Heart left ventricle (tissue), 16 donors: ENCODE data around the gene RNF187. TPM values are rescaled to one million over a fixed set of nuclear protein-coding genes. Genes with fewer than 3 reads are reported as not detected.

Source experiments
- ATAC-seq, 4 donors: fragments of 200-7000 bp; cut with Tn5 transposase; one replicate each; pipeline ENCODE4 v1.9.1; 2020 to 2022; ENCODE audit warnings: moderate library complexity in 4 of 4, mild to moderate bottlenecking in 3 of 4, moderate number of reproducible peaks in 1 of 4
- DNase-seq, 5 donors: peaks; one replicate each; pipeline ENCODE4 v3.0.0-alpha.2; 2020
- H3K27ac ChIP-seq, 12 donors: fragments of 200-600 bp; sonication (generic) in 4 of 12; one replicate each; pipeline versions ENCODE4 v1.5.0 to v1.8.0; 2016 to 2022; ENCODE audit warnings: mild to moderate bottlenecking in 2 of 12
- H3K27me3 ChIP-seq, 9 donors: fragments of 200-600 bp; sonication (generic) in 2 of 9; one replicate each; pipeline versions ENCODE4 v1.5.1 to v1.8.0; 2016 to 2022; ENCODE audit warnings: mild to moderate bottlenecking in 3 of 9
- H3K36me3 ChIP-seq, 9 donors: fragments of 200-600 bp; sonication (generic) in 2 of 9; one replicate each; pipeline versions ENCODE4 v1.5.0 to v1.8.0; 2018 to 2022; ENCODE audit warnings: mild to moderate bottlenecking in 2 of 9
- H3K4me1 ChIP-seq, 12 donors: fragments of 200-600 bp; sonication (generic) in 4 of 12; one replicate each; pipeline versions ENCODE4 v1.5.0 to v1.8.0; 2016 to 2022; ENCODE audit warnings: mild to moderate bottlenecking in 3 of 12
- H3K4me3 ChIP-seq, 12 donors: fragments of 200-600 bp; sonication (generic) in 4 of 12; one replicate each; pipeline versions ENCODE4 v1.5.0 to v1.8.0; 2017 to 2022; ENCODE audit warnings: mild to moderate bottlenecking in 9 of 12, moderate library complexity in 4 of 12
- H3K9me3 ChIP-seq, 12 donors: fragments of 200-600 bp; sonication (generic) in 4 of 12; one replicate each; pipeline versions ENCODE4 v1.5.0 to v1.8.0; 2016 to 2022; ENCODE audit warnings: mild to moderate bottlenecking in 1 of 12
- POLR2A ChIP-seq, 2 donors: fragments of 450-650 bp; IDR thresholded peaks; one replicate each; pipeline ENCODE4 v1.6.1; 2017; ENCODE audit warnings: antibody characterized with exemption in 2 of 2, mild to moderate bottlenecking in 2 of 2, moderate library complexity in 2 of 2
- WGBS, 4 donors: extraction: QIAGEN DNeasy Blood & Tissue Kit in 2 of 4; methylation state at CpG; one replicate each; pipeline versions ENCODE4 v1.1.5 to v1.1.7; 2013 to 2018; 5-methylcytosine and 5-hydroxymethylcytosine counted together
- intact Hi-C, 10 donors: fragments of 100-400 bp; cut with DNase I; formaldehyde crosslinking; loops; one replicate each; pipeline versions ENCODE4 v1.11.1 to v1.14.2; 2022
- long read RNA-seq, 3 donors: library from polyadenylated mRNA; unstranded; transcript quantifications; one replicate each; pipeline ENCODE4 v2.0.0, GENCODE V29; 2020 to 2021
- polyA plus RNA-seq, 2 donors: library from polyadenylated mRNA; stranded (reverse); fragments of 200-250 nt; gene quantifications; one replicate each; pipeline ENCODE4 v1.2.3, GENCODE V29; 2013
- total RNA-seq, 9 donors: library from RNA; depleted of rRNA in 2 of 9; stranded (reverse); fragments of >200 nt in 2 of 9; fragmentation: NEBNext Ultra II Directional in 3 of 9; extraction: Animal tissue kit (Norgen Biotek cat#: 25700) in 3 of 9; gene quantifications; one replicate each; pipeline versions ENCODE4 v1.1.0 to v1.2.4, GENCODE V29; 2016 to 2023
- TF ChIP-seq, protein P1 (sequence below), 12 donors: fragments of 200-600 bp; sonication (generic) in 4 of 12; IDR thresholded peaks; one replicate each; pipeline versions ENCODE4 v1.5.0 to v1.8.0; 2018 to 2022; ENCODE audit warnings: antibody characterized with exemption in 12 of 12, mild to moderate bottlenecking in 5 of 12
- donor health status: ischemic (EF 13 %, LVEDD 7.1; RV severe dilation, severe dysfunction).
- donor health status: healthy with polysubstance abuse.
- donor health status: DM: no; HTN: yes; CAD: no.
- donor health status: DM: no; HTN: no; CAD: no.
- donor health status: ischemic (EF 25% LVEDD 6.9; RV normal size, moderate dysfunction).
- donor health status: ischemic (EF 25% LVEDD 5.7; RV mildly dilated, moderate dysfunction).
- donor health status: healthy.
- donor health status: DM: yes; HTN: yes; CAD: no.
- donor health status: ischemic (EF 35%, LVEDD 5.7; RV mildly dilated, moderate dysfunction).
- donor health status: nonischemic (EF 11% LVEDD 7.7; RV severe dilation, severe dysfunction).
- donor health status: DM: yes; HTN: yes; CAD: no.
- donor health status: PGD.
- donor health status: ischemic (EF 29% LVEDD 5.4; RV normal size, mild dysfunction).
- donor health status: nonischemic (EF 23%, LVEDD 6.1; RV moderate dilation, normal function).

RNF187 gene
- total RNA-seq (10 to 100 TPM; 37.2 to 96.3 (median 76.6) TPM), polyA plus RNA-seq (10 to 100 TPM; 26.1 to 48.9 TPM)
- long read RNA-seq, donor 1, transcript RNF187-201 (4 exons, 3,017 nt) = major isoform, 234 of 305 reads
- long read RNA-seq, donor 1, partial matches to known transcripts = 4 of 305 reads
- long read RNA-seq, donor 1, other reads (novel, unspliced or antisense) = 67 of 305 reads
- long read RNA-seq, donor 2, transcript RNF187-201 (4 exons, 3,017 nt) = major isoform, 5 of 36 reads
- long read RNA-seq, donor 2, partial matches to known transcripts = 2 of 36 reads
- long read RNA-seq, donor 2, other reads (novel, unspliced or antisense) = 29 of 36 reads
- long read RNA-seq, donor 3, transcript RNF187-201 (4 exons, 3,017 nt) = major isoform, 139 of 181 reads
- long read RNA-seq, donor 3, partial matches to known transcripts = 4 of 181 reads
- long read RNA-seq, donor 3, other reads (novel, unspliced or antisense) = 38 of 181 reads

DNA sequence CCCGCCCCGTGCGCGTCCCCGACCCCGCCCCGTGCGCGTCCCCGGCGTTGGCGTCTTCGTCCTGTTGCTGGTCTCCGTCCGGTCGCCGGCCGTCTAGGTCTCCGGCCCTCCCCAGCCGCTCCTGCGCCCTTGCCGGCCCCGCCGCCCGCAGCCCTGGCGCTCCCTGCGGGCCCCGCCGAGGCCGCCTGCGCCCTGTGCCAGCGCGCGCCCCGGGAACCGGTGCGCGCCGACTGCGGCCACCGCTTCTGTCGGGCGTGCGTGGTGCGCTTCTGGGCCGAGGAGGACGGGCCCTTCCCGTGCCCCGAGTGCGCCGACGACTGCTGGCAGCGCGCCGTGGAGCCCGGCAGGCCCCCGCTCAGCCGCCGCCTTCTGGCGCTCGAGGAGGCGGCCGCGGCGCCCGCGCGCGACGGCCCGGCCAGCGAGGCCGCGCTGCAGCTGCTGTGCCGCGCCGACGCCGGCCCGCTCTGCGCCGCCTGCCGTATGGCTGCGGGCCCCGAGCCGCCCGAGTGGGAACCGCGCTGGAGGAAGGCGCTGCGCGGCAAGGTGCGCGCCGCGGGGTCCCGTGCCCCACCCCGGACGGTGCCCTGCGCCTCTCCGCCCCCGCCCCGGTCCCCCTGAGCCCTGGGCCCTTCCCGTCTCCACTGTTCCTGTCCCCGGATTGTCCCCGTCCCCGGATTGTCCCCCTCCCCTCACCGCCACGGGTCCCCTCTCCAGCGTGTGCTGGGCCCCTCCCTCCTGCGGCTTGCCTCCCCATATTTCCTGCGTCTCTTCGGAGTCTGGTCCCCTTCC lies at the start of gene RNF187:
Gene RNF187, plus strand, starts transcription at position 47 of the 789 bp plus-strand sequence.
- WGBS, 4 donors = 0 to 3% (median 1%) methylated on average over 8 to 113 of the region's 113 CpGs
- H3K27me3 ChIP-seq = no peaks in the 10 kb centered on the region
- H3K36me3 ChIP-seq = peaks cover 0 to 32% (median 16%) of the 10 kb centered on the region in 9 donors
- intact Hi-C loops = loop anchor here in 1 of 10 donors (2.0 kb wide), 1 partner anchor 29 kb away; a partner anchor contains a TSS
- peak; percentile 90 to 97 (median 93) for DNase-seq
- H3K9me3 ChIP-seq = no peaks in the 10 kb centered on the region
- ATAC-seq = peak; percentile 84 to 94 (median 92)
- no peak for TF ChIP-seq POLR2A (IDR thresholded peaks at IDR 0.05)
- TF ChIP-seq, protein P1, sequence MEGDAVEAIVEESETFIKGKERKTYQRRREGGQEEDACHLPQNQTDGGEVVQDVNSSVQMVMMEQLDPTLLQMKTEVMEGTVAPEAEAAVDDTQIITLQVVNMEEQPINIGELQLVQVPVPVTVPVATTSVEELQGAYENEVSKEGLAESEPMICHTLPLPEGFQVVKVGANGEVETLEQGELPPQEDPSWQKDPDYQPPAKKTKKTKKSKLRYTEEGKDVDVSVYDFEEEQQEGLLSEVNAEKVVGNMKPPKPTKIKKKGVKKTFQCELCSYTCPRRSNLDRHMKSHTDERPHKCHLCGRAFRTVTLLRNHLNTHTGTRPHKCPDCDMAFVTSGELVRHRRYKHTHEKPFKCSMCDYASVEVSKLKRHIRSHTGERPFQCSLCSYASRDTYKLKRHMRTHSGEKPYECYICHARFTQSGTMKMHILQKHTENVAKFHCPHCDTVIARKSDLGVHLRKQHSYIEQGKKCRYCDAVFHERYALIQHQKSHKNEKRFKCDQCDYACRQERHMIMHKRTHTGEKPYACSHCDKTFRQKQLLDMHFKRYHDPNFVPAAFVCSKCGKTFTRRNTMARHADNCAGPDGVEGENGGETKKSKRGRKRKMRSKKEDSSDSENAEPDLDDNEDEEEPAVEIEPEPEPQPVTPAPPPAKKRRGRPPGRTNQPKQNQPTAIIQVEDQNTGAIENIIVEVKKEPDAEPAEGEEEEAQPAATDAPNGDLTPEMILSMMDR (IDR thresholded peaks at IDR 0.05) = peak in 1 of 12 donors; percentile 6
- H3K4me3 ChIP-seq = peak within 1 kb of the TSS; percentile 66 to 99 (median 74)
- H3K27ac ChIP-seq = peak within 1 kb of the TSS; percentile 97 to 100 (median 100)
- peaks cover 6 to 46% (median 30%) of the 10 kb centered on the region in 12 donors for H3K4me1 ChIP-seq

DNA sequence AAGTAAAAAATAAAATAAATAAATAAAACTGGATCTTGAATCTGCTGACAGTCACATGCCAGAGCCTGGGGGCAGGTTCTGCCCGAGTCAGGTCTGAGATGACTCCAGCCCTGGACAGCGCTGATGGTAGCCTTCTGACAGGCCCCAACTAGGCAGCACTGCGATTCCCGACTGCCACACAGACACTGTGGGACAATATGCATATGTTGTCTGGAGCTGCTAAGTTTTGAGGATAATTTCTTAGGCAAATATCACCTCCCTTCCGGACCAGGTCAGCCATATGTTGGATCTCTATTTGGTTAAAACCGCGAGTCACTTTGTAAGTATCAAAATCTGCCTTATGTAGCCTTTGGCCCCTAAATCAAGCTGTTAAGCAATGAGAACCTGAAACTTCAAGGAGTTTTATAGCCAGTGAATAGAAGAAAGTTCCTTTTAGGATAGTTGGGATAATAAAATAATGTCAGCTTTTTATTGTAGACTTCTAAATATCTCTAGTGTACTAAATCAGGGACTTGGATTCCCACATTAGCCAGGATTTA lies 49.7 kb upstream of the RNF187 start:
- intact Hi-C loops = no loop called here
- no peak for ATAC-seq
- no peak for DNase-seq
- Histone ChIP-seq H3K27ac (no peak overlapping the region), H3K9me3 (no peaks in the 10 kb centered on the region), H3K4me3 (no peak overlapping the region), H3K36me3 (no peaks in the 10 kb centered on the region), H3K4me1 (peaks cover 0 to 6% (median 0%) of the 10 kb centered on the region in 12 donors), H3K27me3 (peaks cover 0 to 33% (median 3%) of the 10 kb centered on the region in 9 donors)
- 88 to 91% (median 90%) methylated on average over 7 of the region's 7 CpGs for WGBS, 4 donors
- no peak for TF ChIP-seq POLR2A (IDR thresholded peaks at IDR 0.05)
- TF ChIP-seq, protein P1 (IDR thresholded peaks at IDR 0.05) = no peak

- Histone ChIP-seq H3K4me1 (peaks cover 0 to 6% (median 0%) of the 10 kb centered on the region in 12 donors), H3K36me3 (no peaks in the 10 kb centered on the region), H3K9me3 (no peaks in the 10 kb centered on the region), H3K27me3 (peaks cover 0 to 36% (median 3%) of the 10 kb centered on the region in 9 donors), H3K4me3 (no peak overlapping the region), H3K27ac (no peak overlapping the region)
- no peak for ATAC-seq
- DNase-seq = no peak
- intact Hi-C loops = no loop called here
- TF ChIP-seq, protein P1 (IDR thresholded peaks at IDR 0.05) = no peak
- no peak for TF ChIP-seq POLR2A (IDR thresholded peaks at IDR 0.05)
- WGBS, 4 donors = 51 to 67% (median 56%) methylated on average over 1 of the region's 1 CpG
Measured at GRCh38 chr1:228438266-228438665, 48.9 kb upstream of the RNF187 start.
